IPS-15b (cell line): Measurements from ENCODE around the gene PPP1R1A.

Experiments used
- H3K27me3 ChIP-seq: one replicate; pipeline ENCODE4 v1.6.1; 2013; ENCODE audit warnings: low read length; ENCODE audit not compliant: control insufficient read depth, insufficient read depth
- H3K36me3 ChIP-seq: one replicate; pipeline ENCODE4 v1.6.1; 2013; ENCODE audit warnings: low read length; ENCODE audit not compliant: control insufficient read depth, insufficient read depth
- H3K4me1 ChIP-seq: one replicate; pipeline ENCODE4 v1.6.1; 2013; ENCODE audit warnings: mild to moderate bottlenecking, low read length; ENCODE audit not compliant: control insufficient read depth, insufficient read depth
- H3K4me3 ChIP-seq: one replicate; pipeline ENCODE4 v1.5.1; 2013; ENCODE audit warnings: low read depth, low read length
- H3K9ac ChIP-seq: one replicate; pipeline ENCODE4 v1.6.1; 2013; ENCODE audit warnings: low read depth, mild to moderate bottlenecking, low read length
- H3K9me3 ChIP-seq: one replicate; pipeline ENCODE4 v1.6.1; 2013; ENCODE audit warnings: mild to moderate bottlenecking, low read length; ENCODE audit not compliant: control insufficient read depth, insufficient read depth

Gene PPP1R1A

GRCh38 chr12:54585243-54585642, 3.2 kb downstream of the PPP1R1A start:
- Histone ChIP-seq H3K9ac (no peak overlapping the region), H3K4me3 (no peak overlapping the region), H3K36me3 (no peaks in the 10 kb centered on the region), H3K4me1 (peaks cover 16% of the 10 kb centered on the region), H3K9me3 (no peaks in the 10 kb centered on the region), H3K27me3 (peaks cover 38% of the 10 kb centered on the region)

GRCh38 chr12:54584128-54584527, 4.3 kb downstream of the PPP1R1A start:
- Histone ChIP-seq H3K4me3 (no peak overlapping the region), H3K36me3 (no peaks in the 10 kb centered on the region), H3K4me1 (peaks cover 11% of the 10 kb centered on the region), H3K9me3 (no peaks in the 10 kb centered on the region), H3K27me3 (peaks cover 27% of the 10 kb centered on the region), H3K9ac (no peak overlapping the region)

- no peak overlapping the region for H3K4me3 ChIP-seq
Observed at GRCh38 chr12:54583726-54584125, 4.7 kb downstream of the PPP1R1A start.

GRCh38 chr12:54581412-54581811, 7.0 kb downstream of the PPP1R1A start:
- Histone ChIP-seq H3K9ac (no peak overlapping the region), H3K9me3 (no peaks in the 10 kb centered on the region), H3K4me3 (no peak overlapping the region), H3K4me1 (peaks cover 8% of the 10 kb centered on the region), H3K27me3 (peaks cover 7% of the 10 kb centered on the region), H3K36me3 (peaks cover 3% of the 10 kb centered on the region)

More at GRCh38 chr12:54583726-54584125, 4.7 kb downstream of the PPP1R1A start:
- Histone ChIP-seq H3K36me3 (no peaks in the 10 kb centered on the region), H3K27me3 (peaks cover 23% of the 10 kb centered on the region), H3K4me1 (peaks cover 8% of the 10 kb centered on the region), H3K9ac (no peak overlapping the region), H3K9me3 (no peaks in the 10 kb centered on the region)

GRCh38 chr12:54579696-54580333, 8.6 kb downstream of the PPP1R1A start:
- H3K4me1 ChIP-seq: peaks cover 8% of the 10 kb centered on the region

GRCh38 chr12:54579258-54579657, 9.2 kb downstream of the PPP1R1A start:
- no peaks in the 10 kb centered on the region for H3K27me3 ChIP-seq

More at GRCh38 chr12:54579696-54580333, 8.6 kb downstream of the PPP1R1A start:
- Histone ChIP-seq H3K4me3 (no peak overlapping the region), H3K9ac (peak overlapping the region; percentile 24), H3K27me3 (no peaks in the 10 kb centered on the region), H3K9me3 (no peaks in the 10 kb centered on the region), H3K36me3 (peaks cover 3% of the 10 kb centered on the region)

GRCh38 chr12:54578778-54579177, 9.7 kb downstream of the PPP1R1A start:
- peaks cover 3% of the 10 kb centered on the region for H3K36me3 ChIP-seq
- no peak overlapping the region for H3K9ac ChIP-seq
- no peaks in the 10 kb centered on the region for H3K9me3 ChIP-seq
- H3K27me3 ChIP-seq: no peaks in the 10 kb centered on the region
- H3K4me3 ChIP-seq: no peak overlapping the region
- peaks cover 8% of the 10 kb centered on the region for H3K4me1 ChIP-seq

More at GRCh38 chr12:54579258-54579657, 9.2 kb downstream of the PPP1R1A start:
- H3K9me3 ChIP-seq: no peaks in the 10 kb centered on the region
- H3K9ac ChIP-seq: peak overlapping the region; percentile 24
- H3K4me3 ChIP-seq: no peak overlapping the region
- H3K36me3 ChIP-seq: peaks cover 3% of the 10 kb centered on the region
- H3K4me1 ChIP-seq: peaks cover 8% of the 10 kb centered on the region

GRCh38 chr12:54572881-54573280, 15.6 kb downstream of the PPP1R1A start:
- Histone ChIP-seq H3K27me3 (no peaks in the 10 kb centered on the region), H3K36me3 (peaks cover 2% of the 10 kb centered on the region), H3K4me1 (peaks cover 6% of the 10 kb centered on the region), H3K4me3 (no peak overlapping the region), H3K9me3 (no peaks in the 10 kb centered on the region), H3K9ac (no peak overlapping the region)

GRCh38 chr12:54571193-54572188, 17.0 kb downstream of the PPP1R1A start:
- Histone ChIP-seq H3K9ac (no peak overlapping the region), H3K4me1 (peaks cover 12% of the 10 kb centered on the region), H3K36me3 (no peaks in the 10 kb centered on the region), H3K9me3 (no peaks in the 10 kb centered on the region), H3K4me3 (no peak overlapping the region), H3K27me3 (no peaks in the 10 kb centered on the region)

GRCh38 chr12:54569995-54570528, 18.4 kb downstream of the PPP1R1A start:
- no peak overlapping the region for H3K9ac ChIP-seq
- peaks cover 26% of the 10 kb centered on the region for H3K4me1 ChIP-seq
- no peaks in the 10 kb centered on the region for H3K36me3 ChIP-seq
- no peaks in the 10 kb centered on the region for H3K27me3 ChIP-seq
- no peaks in the 10 kb centered on the region for H3K9me3 ChIP-seq
- H3K4me3 ChIP-seq: no peak overlapping the region

- H3K4me1 ChIP-seq: peaks cover 30% of the 10 kb centered on the region
Observed at GRCh38 chr12:54569072-54569471, 19.4 kb downstream of the PPP1R1A start.

More at GRCh38 chr12:54569072-54569471, 19.4 kb downstream of the PPP1R1A start:
- Histone ChIP-seq H3K27me3 (no peaks in the 10 kb centered on the region), H3K4me3 (no peak overlapping the region), H3K9ac (no peak overlapping the region), H3K36me3 (no peaks in the 10 kb centered on the region), H3K9me3 (no peaks in the 10 kb centered on the region)
